ENCODE measurements around the gene MTA1.

DNA sequence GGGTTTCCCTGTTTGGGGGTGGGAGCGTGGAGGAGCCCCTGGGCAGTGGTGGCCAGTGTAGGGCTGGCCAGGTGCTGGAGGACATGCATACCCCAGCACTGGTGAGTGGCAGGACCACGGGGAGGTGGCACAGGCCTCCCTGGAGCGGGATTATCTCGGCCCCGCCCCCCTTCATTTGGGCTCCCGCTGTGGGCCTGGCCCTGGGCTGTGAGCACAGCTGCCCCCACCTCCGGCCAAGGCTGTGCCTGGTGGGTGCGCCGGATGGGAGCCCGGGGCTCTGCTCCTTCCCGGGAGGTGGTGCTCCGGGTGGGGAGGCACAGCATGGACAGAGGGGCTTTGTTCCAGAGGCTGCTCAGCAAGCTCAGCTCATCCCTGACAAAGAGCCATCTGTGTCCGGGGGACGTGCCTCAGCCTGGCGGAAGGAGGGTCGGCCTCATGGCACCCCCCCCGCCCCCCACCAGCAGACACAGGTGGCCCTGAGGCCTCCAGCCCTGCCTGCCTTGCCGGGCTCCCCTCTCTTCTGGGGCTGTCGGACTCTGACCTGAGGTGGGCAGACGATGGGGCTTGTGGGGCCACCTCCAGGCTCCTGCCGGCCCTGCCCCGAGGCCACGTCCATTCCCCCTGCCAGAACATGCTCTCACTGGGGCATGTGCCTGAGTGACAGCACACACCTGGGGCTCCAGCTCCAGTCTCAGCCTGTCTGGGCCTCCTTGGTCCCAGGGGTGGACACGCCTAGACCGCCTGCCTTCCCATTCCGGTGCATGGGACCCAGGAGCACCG is 79.8 kb downstream of the MTA1 start:
- TF ChIP-seq FOXJ3 (CRISPR knock-in tag; IDR thresholded peaks at IDR 0.05) (no peak), NFIC (IDR thresholded peaks at IDR 0.05; ENCODE audit: borderline replicate concordance) (no peak), CHD2 (IDR thresholded peaks at IDR 0.05; ENCODE audit: low read length, partially characterized antibody) (no peak), POLR2AphosphoS5 (IDR thresholded peaks at IDR 0.05; ENCODE audit: low read depth, low read length) (no peak), SIN3A (IDR thresholded peaks at IDR 0.05; ENCODE audit: borderline replicate concordance, low read depth, low read length) (no peak), TAF1 (IDR thresholded peaks at IDR 0.05; ENCODE audit: borderline replicate concordance, low read depth, low read length) (no peak), RAD21 (IDR thresholded peaks at IDR 0.05; ENCODE audit: low read length) (no peak), MXI1 (IDR thresholded peaks at IDR 0.05; ENCODE audit: low read depth, low read length) (no peak)
- TF ChIP-seq, protein P1, sequence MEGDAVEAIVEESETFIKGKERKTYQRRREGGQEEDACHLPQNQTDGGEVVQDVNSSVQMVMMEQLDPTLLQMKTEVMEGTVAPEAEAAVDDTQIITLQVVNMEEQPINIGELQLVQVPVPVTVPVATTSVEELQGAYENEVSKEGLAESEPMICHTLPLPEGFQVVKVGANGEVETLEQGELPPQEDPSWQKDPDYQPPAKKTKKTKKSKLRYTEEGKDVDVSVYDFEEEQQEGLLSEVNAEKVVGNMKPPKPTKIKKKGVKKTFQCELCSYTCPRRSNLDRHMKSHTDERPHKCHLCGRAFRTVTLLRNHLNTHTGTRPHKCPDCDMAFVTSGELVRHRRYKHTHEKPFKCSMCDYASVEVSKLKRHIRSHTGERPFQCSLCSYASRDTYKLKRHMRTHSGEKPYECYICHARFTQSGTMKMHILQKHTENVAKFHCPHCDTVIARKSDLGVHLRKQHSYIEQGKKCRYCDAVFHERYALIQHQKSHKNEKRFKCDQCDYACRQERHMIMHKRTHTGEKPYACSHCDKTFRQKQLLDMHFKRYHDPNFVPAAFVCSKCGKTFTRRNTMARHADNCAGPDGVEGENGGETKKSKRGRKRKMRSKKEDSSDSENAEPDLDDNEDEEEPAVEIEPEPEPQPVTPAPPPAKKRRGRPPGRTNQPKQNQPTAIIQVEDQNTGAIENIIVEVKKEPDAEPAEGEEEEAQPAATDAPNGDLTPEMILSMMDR (IDR thresholded peaks at IDR 0.05), result no peak
